ENCODE data around the gene GPRASP2. TPM values are rescaled to one million over a fixed set of nuclear protein-coding genes. Genes with fewer than 3 reads are reported as not detected.
A peak's percentile ranks its signal among the peaks of the same experiment; 100 is the strongest.
"Not testable (repeated sequence)": the region's sequence is repeated elsewhere in the genome, so short reads cannot be mapped to it uniquely, and the experiment has no call there.

The GPRASP2 gene
- total RNA-seq = under 1 TPM; 0.35 to 0.47 TPM

GRCh38 chrX:102712216-102712966 lies at the start of gene GPRASP2:
GPRASP2 (plus strand) TSS chrX:102712448; CDS start chrX:102714870, 2,422 bp downstream.
- ChIA-PET POLR2A (no interaction called here), CTCF (no interaction called here)
- no peaks in the 10 kb centered on the region for H3K9me3 Mint-ChIP-seq
- peaks cover 28% of the 10 kb centered on the region for H3K27me3 Mint-ChIP-seq
- H3K4me1 Mint-ChIP-seq = peaks cover 12% of the 10 kb centered on the region
- no peaks in the 10 kb centered on the region for H3K36me3 Mint-ChIP-seq (ENCODE audit: low read depth)
- peak within 1 kb of the TSS; percentile 64 for H3K4me3 Mint-ChIP-seq
- no peak within 1 kb of the TSS for H3K27ac Mint-ChIP-seq
- peak; percentile 6 for DNase-seq

GRCh38 chrX:102663820-102664219 lies 48.4 kb upstream of the GPRASP2 start:
- POLR2A ChIA-PET = not testable (repeated sequence)
- H3K9me3 Mint-ChIP-seq = peaks cover 19% of the 10 kb centered on the region

GRCh38 chrX:102667034-102667433 lies 45.2 kb upstream of the GPRASP2 start:
- H3K4me1 Mint-ChIP-seq, CTCF ChIA-PET: not testable (repeated sequence)

More at GRCh38 chrX:102663820-102664219, 48.4 kb upstream of the GPRASP2 start:
- CTCF ChIA-PET, H3K4me3 Mint-ChIP-seq, DNase-seq, H3K27ac Mint-ChIP-seq, H3K4me1 Mint-ChIP-seq, H3K27me3 Mint-ChIP-seq: not testable (repeated sequence)
- H3K36me3 Mint-ChIP-seq (ENCODE audit: low read depth) = peaks cover 20% of the 10 kb centered on the region

GRCh38 chrX:102669526-102669925 lies 42.7 kb upstream of the GPRASP2 start:
- peaks cover 19% of the 10 kb centered on the region for H3K36me3 Mint-ChIP-seq (ENCODE audit: low read depth)
- no peak overlapping the region for H3K27ac Mint-ChIP-seq
- no peaks in the 10 kb centered on the region for H3K4me1 Mint-ChIP-seq
- DNase-seq = no peak
- no peak overlapping the region for H3K4me3 Mint-ChIP-seq
- CTCF ChIA-PET = no interaction called here
- POLR2A ChIA-PET = no interaction called here
- no peaks in the 10 kb centered on the region for H3K27me3 Mint-ChIP-seq
- H3K9me3 Mint-ChIP-seq = peaks cover 19% of the 10 kb centered on the region

More at GRCh38 chrX:102667034-102667433, 45.2 kb upstream of the GPRASP2 start:
- DNase-seq, H3K4me3 Mint-ChIP-seq, H3K27ac Mint-ChIP-seq, POLR2A ChIA-PET, H3K27me3 Mint-ChIP-seq: not testable (repeated sequence)
- H3K36me3 Mint-ChIP-seq (ENCODE audit: low read depth) = peaks cover 20% of the 10 kb centered on the region
- peaks cover 19% of the 10 kb centered on the region for H3K9me3 Mint-ChIP-seq

- Mint-ChIP-seq H3K36me3 (ENCODE audit: low read depth) (peaks cover 5% of the 10 kb centered on the region), H3K27me3 (no peaks in the 10 kb centered on the region), H3K27ac (no peak overlapping the region), H3K4me3 (no peak overlapping the region), H3K4me1 (no peaks in the 10 kb centered on the region), H3K9me3 (no peaks in the 10 kb centered on the region)
- DNase-seq = no peak
- ChIA-PET POLR2A (no interaction called here), CTCF (interaction anchor here (0.9 kb wide), 1 partner anchor 8 kb away, joined by 3 read pairs; no protein-coding TSS in a partner anchor)
Measured at GRCh38 chrX:102672856-102673255, 39.4 kb upstream of the GPRASP2 start.

GRCh38 chrX:102677479-102677878 lies 34.8 kb upstream of the GPRASP2 start:
- H3K9me3 Mint-ChIP-seq; H3K36me3 Mint-ChIP-seq (ENCODE audit: low read depth); POLR2A ChIA-PET; DNase-seq; H3K27me3 Mint-ChIP-seq; H3K4me3 Mint-ChIP-seq; H3K27ac Mint-ChIP-seq; H3K4me1 Mint-ChIP-seq; CTCF ChIA-PET: not testable (repeated sequence)

- Mint-ChIP-seq H3K27ac (no peak overlapping the region), H3K4me1 (no peaks in the 10 kb centered on the region), H3K4me3 (no peak overlapping the region), H3K9me3 (peaks cover 9% of the 10 kb centered on the region), H3K36me3 (ENCODE audit: low read depth) (peaks cover 5% of the 10 kb centered on the region), H3K27me3 (no peaks in the 10 kb centered on the region)
- POLR2A ChIA-PET = no interaction called here
- DNase-seq = no peak
- CTCF ChIA-PET = no interaction called here
Measured at GRCh38 chrX:102684772-102685520, 27.3 kb upstream of the GPRASP2 start.

- H3K4me3 Mint-ChIP-seq = no peak overlapping the region
- no peaks in the 10 kb centered on the region for H3K27me3 Mint-ChIP-seq
- CTCF ChIA-PET = interaction anchor here (0.6 kb wide), 1 partner anchor 88 kb away, joined by 3 read pairs; no protein-coding TSS in a partner anchor
- POLR2A ChIA-PET = no interaction called here
- DNase-seq = no peak
- H3K9me3 Mint-ChIP-seq = no peaks in the 10 kb centered on the region
- H3K4me1 Mint-ChIP-seq = no peaks in the 10 kb centered on the region
- no peak overlapping the region for H3K27ac Mint-ChIP-seq
- no peaks in the 10 kb centered on the region for H3K36me3 Mint-ChIP-seq (ENCODE audit: low read depth)
Measured at GRCh38 chrX:102694749-102695148, 17.5 kb upstream of the GPRASP2 start.

- no peaks in the 10 kb centered on the region for H3K27me3 Mint-ChIP-seq
- no peak for DNase-seq
- CTCF ChIA-PET = no interaction called here
- H3K4me3 Mint-ChIP-seq = no peak overlapping the region
- H3K36me3 Mint-ChIP-seq (ENCODE audit: low read depth) = no peaks in the 10 kb centered on the region
- no peaks in the 10 kb centered on the region for H3K4me1 Mint-ChIP-seq
- POLR2A ChIA-PET = no interaction called here
- no peaks in the 10 kb centered on the region for H3K9me3 Mint-ChIP-seq
- no peak overlapping the region for H3K27ac Mint-ChIP-seq
Measured at GRCh38 chrX:102696306-102696705, 15.9 kb upstream of the GPRASP2 start.

- Mint-ChIP-seq H3K27ac (no peak overlapping the region), H3K9me3 (no peaks in the 10 kb centered on the region), H3K36me3 (ENCODE audit: low read depth) (no peaks in the 10 kb centered on the region), H3K4me3 (no peak overlapping the region), H3K27me3 (no peaks in the 10 kb centered on the region), H3K4me1 (no peaks in the 10 kb centered on the region)
- ChIA-PET CTCF (no interaction called here), POLR2A (no interaction called here)
- no peak for DNase-seq
Measured at GRCh38 chrX:102697494-102697893, 14.8 kb upstream of the GPRASP2 start.

GRCh38 chrX:102708900-102709299 lies 3.3 kb upstream of the GPRASP2 start:
- no peak overlapping the region for H3K27ac Mint-ChIP-seq
- POLR2A ChIA-PET = no interaction called here
- no peak for DNase-seq
- CTCF ChIA-PET = interaction anchor here (0.6 to 1.3 kb wide), 2 partner anchors 12 to 25 kb away, joined by 3 to 4 read pairs; partner anchors contain the start of gene GPRASP3
- H3K9me3 Mint-ChIP-seq = no peaks in the 10 kb centered on the region
- H3K4me3 Mint-ChIP-seq = no peak overlapping the region
- peaks cover 31% of the 10 kb centered on the region for H3K27me3 Mint-ChIP-seq
- peaks cover 12% of the 10 kb centered on the region for H3K4me1 Mint-ChIP-seq
- no peaks in the 10 kb centered on the region for H3K36me3 Mint-ChIP-seq (ENCODE audit: low read depth)

GRCh38 chrX:102711872-102712215 lies 404 bp upstream of the GPRASP2 start:
- H3K36me3 Mint-ChIP-seq (ENCODE audit: low read depth) = no peaks in the 10 kb centered on the region
- H3K4me3 Mint-ChIP-seq = no peak overlapping the region
- ChIA-PET POLR2A (no interaction called here), CTCF (no interaction called here)
- H3K9me3 Mint-ChIP-seq = no peaks in the 10 kb centered on the region
- peaks cover 28% of the 10 kb centered on the region for H3K27me3 Mint-ChIP-seq
- no peak overlapping the region for H3K27ac Mint-ChIP-seq
- H3K4me1 Mint-ChIP-seq = peaks cover 12% of the 10 kb centered on the region
- no peak for DNase-seq

GRCh38 chrX:102712981-102713625 lies 855 bp downstream of the GPRASP2 start:
- H3K36me3 Mint-ChIP-seq (ENCODE audit: low read depth) = no peaks in the 10 kb centered on the region
- ChIA-PET POLR2A (no interaction called here), CTCF (no interaction called here)
- peaks cover 26% of the 10 kb centered on the region for H3K27me3 Mint-ChIP-seq
- DNase-seq = no peak
- H3K9me3 Mint-ChIP-seq = no peaks in the 10 kb centered on the region
- peak overlapping the region; percentile 59 for H3K4me3 Mint-ChIP-seq
- H3K4me1 Mint-ChIP-seq = peaks cover 12% of the 10 kb centered on the region
- H3K27ac Mint-ChIP-seq = no peak overlapping the region
